H9 (cell line): ENCODE results near the gene TTC9C. TPM values are rescaled to one million over a fixed set of nuclear protein-coding genes. Genes with fewer than 3 reads are reported as not detected.
"Not testable (repeated sequence)": the region's sequence is repeated elsewhere in the genome, so short reads cannot be mapped to it uniquely, and the experiment has no call there.

Experiments used
- DNase-seq: peaks from one replicate; pipeline ENCODE4 v3.0.0-alpha.2; 2017
- H2AFZ ChIP-seq: one replicate; pipeline ENCODE4 v1.6.1; 2013; ENCODE audit warnings: mild to moderate bottlenecking, low read length, control low read depth, moderate library complexity
- H2AK5ac ChIP-seq: 2 replicates; pipeline ENCODE4 v1.6.1; 2013; ENCODE audit warnings: low read length, control low read depth, mixed read lengths; ENCODE audit not compliant: insufficient read length
- H2BK120ac ChIP-seq: one replicate; pipeline ENCODE4 v1.6.1; 2013; ENCODE audit warnings: low read depth, mild to moderate bottlenecking, low read length, control low read depth, inconsistent platforms; ENCODE audit not compliant: poor library complexity, severe bottlenecking
- H2BK12ac ChIP-seq: 2 replicates; pipeline ENCODE4 v1.6.1; 2013; ENCODE audit warnings: low read length, control low read depth, mixed read lengths, low read depth; ENCODE audit not compliant: insufficient read length
- H2BK15ac ChIP-seq: 2 replicates; pipeline ENCODE4 v1.6.1; 2013; ENCODE audit warnings: low read depth, low read length, control low read depth
- H2BK20ac ChIP-seq: one replicate; pipeline ENCODE4 v1.6.1; 2013; ENCODE audit warnings: low read depth, mild to moderate bottlenecking, low read length, control low read depth, inconsistent platforms; ENCODE audit not compliant: poor library complexity, severe bottlenecking
- H2BK5ac ChIP-seq: 2 replicates; pipeline ENCODE4 v1.6.1; 2013; ENCODE audit warnings: low read length, control low read depth, mixed read lengths; ENCODE audit not compliant: insufficient read length
- H3K14ac ChIP-seq: 2 replicates; pipeline ENCODE4 v1.6.1; 2013; ENCODE audit warnings: low read length, control low read depth; ENCODE audit not compliant: insufficient read depth
- H3K18ac ChIP-seq: 2 replicates; pipeline ENCODE4 v1.6.1; 2013; ENCODE audit warnings: low read depth, mild to moderate bottlenecking, mixed read lengths, low read length, control low read depth; ENCODE audit not compliant: insufficient read length
- H3K23ac ChIP-seq: 2 replicates; pipeline ENCODE4 v1.6.1; 2013; ENCODE audit warnings: low read length, control low read depth, mixed read lengths, low read depth; ENCODE audit not compliant: insufficient read length
- H3K23me2 ChIP-seq: 2 replicates; pipeline ENCODE4 v1.6.1; 2013; ENCODE audit warnings: low read depth, mild to moderate bottlenecking, mixed read lengths, low read length, control low read depth; ENCODE audit not compliant: insufficient read length, poor library complexity, severe bottlenecking
- H3K27ac ChIP-seq: 2 replicates; pipeline ENCODE4 v1.5.1; 2013; ENCODE audit warnings: low read length, control low read depth, mixed read lengths, low read depth; ENCODE audit not compliant: insufficient read length
- H3K27me3 ChIP-seq: 2 replicates; pipeline ENCODE4 v1.6.1; 2013; ENCODE audit warnings: low read length, control low read depth, inconsistent platforms; ENCODE audit not compliant: insufficient read depth
- H3K4ac ChIP-seq: 2 replicates; pipeline ENCODE4 v1.6.1; 2013; ENCODE audit warnings: low read depth, mild to moderate bottlenecking, control low read depth, inconsistent platforms, low read length, moderate library complexity
- H3K4me1 ChIP-seq: 2 replicates; pipeline ENCODE4 v1.6.1; 2013; ENCODE audit warnings: low read length, control low read depth, inconsistent platforms; ENCODE audit not compliant: insufficient read depth
- H3K4me2 ChIP-seq: 2 replicates; pipeline ENCODE4 v1.6.1; 2013; ENCODE audit warnings: low read length, control low read depth, mixed read lengths; ENCODE audit not compliant: insufficient read length, insufficient read depth
- H3K56ac ChIP-seq: 2 replicates; pipeline ENCODE4 v1.6.1; 2013; ENCODE audit warnings: low read depth, mild to moderate bottlenecking, mixed read lengths, low read length, control low read depth; ENCODE audit not compliant: insufficient read length
- H3K79me1 ChIP-seq: 2 replicates; pipeline ENCODE4 v1.6.1; 2013; ENCODE audit warnings: low read depth, mild to moderate bottlenecking, moderate library complexity, low read length, control low read depth, inconsistent platforms; ENCODE audit not compliant: insufficient read depth, poor library complexity, severe bottlenecking
- H3K79me2 ChIP-seq: 2 replicates; pipeline ENCODE4 v1.6.1; 2013; ENCODE audit warnings: low read length, control low read depth, inconsistent platforms; ENCODE audit not compliant: insufficient read depth
- H3K9ac ChIP-seq: 2 replicates; pipeline ENCODE4 v1.6.1; 2013; ENCODE audit warnings: low read length, control low read depth, mixed read lengths; ENCODE audit not compliant: insufficient read length; ENCODE audit errors: extremely low read depth
- H3K9me3 ChIP-seq: one replicate; pipeline ENCODE4 v1.6.1; 2013; ENCODE audit warnings: low read depth, low read length, inconsistent platforms; ENCODE audit not compliant: control insufficient read depth
- H3T11ph ChIP-seq: one replicate; pipeline ENCODE4 v1.6.1; 2013; ENCODE audit warnings: mild to moderate bottlenecking, low read length, control low read depth, inconsistent platforms
- H4K20me1 ChIP-seq: one replicate; pipeline ENCODE4 v1.6.1; 2013; ENCODE audit not compliant: control insufficient read depth, insufficient read length, insufficient read depth
- H4K5ac ChIP-seq: 2 replicates; pipeline ENCODE4 v1.6.1; 2013; ENCODE audit warnings: low read depth, mild to moderate bottlenecking, mixed read lengths, low read length, control low read depth; ENCODE audit not compliant: insufficient read length
- H4K8ac ChIP-seq: replicated peaks from 2 replicates; pipeline ENCODE4 v1.6.1; 2013; ENCODE audit warnings: low read length, control low read depth, mixed read lengths, low read depth; ENCODE audit not compliant: insufficient read length
- H4K91ac ChIP-seq: 2 replicates; pipeline ENCODE4 v1.6.1; 2013; ENCODE audit warnings: low read depth, mild to moderate bottlenecking, moderate library complexity, mixed read lengths, low read length, control low read depth; ENCODE audit not compliant: insufficient read length
- H3K27ac Mint-ChIP-seq, 3 experiments: 2 replicates in 2 of 3; 3 replicates in 1 of 3; pipeline ENCODE4 v1.8.0; 2020 to 2021; ENCODE audit warnings: mixed read lengths in 3 of 3, mild to moderate bottlenecking in 1 of 3, moderate library complexity in 1 of 3
- H3K27me3 Mint-ChIP-seq: 2 replicates; pipeline ENCODE4 v1.8.0; 2021; ENCODE audit warnings: low read depth, mild to moderate bottlenecking, moderate library complexity, mixed read lengths
- H3K36me3 Mint-ChIP-seq, 3 experiments: 2 replicates in 2 of 3; 3 replicates in 1 of 3; pipeline ENCODE4 v1.8.0; 2020 to 2021; ENCODE audit warnings: low read depth in 3 of 3, mixed read lengths in 3 of 3; ENCODE audit not compliant: insufficient read depth in 1 of 3
- H3K4me1 Mint-ChIP-seq, 2 experiments: 2 replicates each; pipeline ENCODE4 v1.8.0; 2020; ENCODE audit warnings: mixed read lengths in 2 of 2
- H3K4me3 Mint-ChIP-seq, 2 experiments: 2 replicates in 1 of 2; 3 replicates in 1 of 2; pipeline ENCODE4 v1.8.0; 2020 to 2021; ENCODE audit warnings: mild to moderate bottlenecking in 2 of 2, mixed read lengths in 2 of 2, moderate library complexity in 1 of 2
- H3K9me3 Mint-ChIP-seq, 2 experiments: 2 replicates in 1 of 2; 3 replicates in 1 of 2; pipeline ENCODE4 v1.8.0; 2020; ENCODE audit warnings: mild to moderate bottlenecking in 2 of 2, mixed read lengths in 2 of 2, moderate library complexity in 1 of 2
- WGBS: extraction: QIAGEN DNeasy Blood & Tissue Kit; methylation state at CpG from one replicate; pipeline ENCODE4 v1.1.7; 2013; ENCODE audit warnings: missing lambda C conversion rate, low lambda C conversion rate, mixed read lengths; ENCODE audit not compliant: insufficient read length; ENCODE audit errors: extremely low coverage; 5-methylcytosine and 5-hydroxymethylcytosine counted together
- total RNA-seq: library from RNA; stranded (reverse); gene quantifications from 2 replicates; pipeline ENCODE4 v1.2.1, GENCODE V29; 2021
- TF ChIP-seq, protein P1 (sequence below): fragments of 200-600 bp; sonication (generic); conservative IDR thresholded peaks from 3 replicates; pipeline ENCODE4 v1.8.0; 2021; ENCODE audit warnings: antibody characterized with exemption, mild to moderate bottlenecking

TTC9C gene
- total RNA-seq, 1 experiment from 2014 or later, result 33.4 TPM

DNA sequence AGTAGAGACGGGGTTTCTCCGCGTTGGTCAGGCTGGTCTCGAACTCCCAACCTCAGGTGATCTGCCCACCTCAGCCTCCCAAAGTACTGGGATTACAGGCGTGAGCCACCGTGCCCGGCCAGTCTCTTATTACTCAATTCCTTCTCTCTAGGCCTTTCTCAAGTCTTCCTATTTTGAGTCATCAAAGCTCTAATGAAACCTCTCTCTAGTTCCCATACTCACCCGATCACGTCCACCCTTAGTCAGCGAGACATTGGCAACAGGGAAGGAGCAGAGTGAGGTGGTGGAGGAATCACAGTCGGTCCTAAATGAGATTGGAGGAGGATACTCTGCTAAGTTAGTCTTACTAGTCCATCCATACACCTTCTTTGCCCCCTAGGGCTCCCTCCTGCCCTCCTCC is 26.0 kb upstream of the TTC9C start:
- Histone ChIP-seq H2AFZ (no peak overlapping the region), H3K79me2 (no peaks in the 10 kb centered on the region; the same call in 1 of the 2 replicates), H3K14ac (no peak overlapping the region), H3T11ph (no peak overlapping the region), H3K23ac (no peak overlapping the region), H2BK120ac (no peak overlapping the region), H4K91ac (no peak overlapping the region), H3K4me1 (no peaks in the 10 kb centered on the region), H3K79me1 (no peaks in the 10 kb centered on the region), H2BK15ac (no peak overlapping the region), H3K9ac (no peak overlapping the region), H3K9me3 (no peaks in the 10 kb centered on the region), H3K27me3 (no peaks in the 10 kb centered on the region), H2BK20ac (no peak overlapping the region), H2AK5ac (no peak overlapping the region), H3K56ac (no peak overlapping the region), H3K4ac (no peak overlapping the region), H4K5ac (no peak overlapping the region), H2BK5ac (no peak overlapping the region), H3K4me2 (no peak overlapping the region), H3K23me2 (peaks cover 10% of the 10 kb centered on the region), H4K8ac (no peak overlapping the region), H4K20me1 (no peaks in the 10 kb centered on the region), H3K18ac (no peak overlapping the region), H2BK12ac (no peak overlapping the region), H3K27ac (no peak overlapping the region)
- TF ChIP-seq, protein P1, sequence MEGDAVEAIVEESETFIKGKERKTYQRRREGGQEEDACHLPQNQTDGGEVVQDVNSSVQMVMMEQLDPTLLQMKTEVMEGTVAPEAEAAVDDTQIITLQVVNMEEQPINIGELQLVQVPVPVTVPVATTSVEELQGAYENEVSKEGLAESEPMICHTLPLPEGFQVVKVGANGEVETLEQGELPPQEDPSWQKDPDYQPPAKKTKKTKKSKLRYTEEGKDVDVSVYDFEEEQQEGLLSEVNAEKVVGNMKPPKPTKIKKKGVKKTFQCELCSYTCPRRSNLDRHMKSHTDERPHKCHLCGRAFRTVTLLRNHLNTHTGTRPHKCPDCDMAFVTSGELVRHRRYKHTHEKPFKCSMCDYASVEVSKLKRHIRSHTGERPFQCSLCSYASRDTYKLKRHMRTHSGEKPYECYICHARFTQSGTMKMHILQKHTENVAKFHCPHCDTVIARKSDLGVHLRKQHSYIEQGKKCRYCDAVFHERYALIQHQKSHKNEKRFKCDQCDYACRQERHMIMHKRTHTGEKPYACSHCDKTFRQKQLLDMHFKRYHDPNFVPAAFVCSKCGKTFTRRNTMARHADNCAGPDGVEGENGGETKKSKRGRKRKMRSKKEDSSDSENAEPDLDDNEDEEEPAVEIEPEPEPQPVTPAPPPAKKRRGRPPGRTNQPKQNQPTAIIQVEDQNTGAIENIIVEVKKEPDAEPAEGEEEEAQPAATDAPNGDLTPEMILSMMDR, result no peak
- Mint-ChIP-seq H3K9me3 (no peaks in the 10 kb centered on the region), H3K27ac (peak overlapping the region in 2 of 3 experiments; percentile 16 to 68; a peak in 3 of 7 replicates), H3K4me3 (no peak overlapping the region; a peak in 1 of 5 replicates), H3K36me3 (peaks cover 23 to 42% (median 32%) of the 10 kb centered on the region in 3 experiments; a peak in 6 of 7 replicates), H3K4me1 (peaks cover 14 to 15% of the 10 kb centered on the region in 2 experiments), H3K27me3 (no peaks in the 10 kb centered on the region)
- no peak for DNase-seq
- WGBS, result no CpG with 5 or more reads among the region's 11 CpGs

- H2BK120ac ChIP-seq, H3K27ac ChIP-seq, H3K27me3 ChIP-seq, H3K9me3 Mint-ChIP-seq, H3K14ac ChIP-seq, H2BK20ac ChIP-seq, H3K27ac Mint-ChIP-seq, H4K91ac ChIP-seq, H3K23ac ChIP-seq, H3K18ac ChIP-seq, H3K4me2 ChIP-seq, H2AFZ ChIP-seq, H3K79me2 ChIP-seq, H3K4ac ChIP-seq, H3K79me1 ChIP-seq, H3K9ac ChIP-seq, H4K8ac ChIP-seq, H2AK5ac ChIP-seq, H2BK15ac ChIP-seq, H4K5ac ChIP-seq, H3K56ac ChIP-seq, H2BK5ac ChIP-seq, H4K20me1 ChIP-seq, DNase-seq, H3K4me1 ChIP-seq, H3K9me3 ChIP-seq, H3T11ph ChIP-seq, H3K4me3 Mint-ChIP-seq, H3K27me3 Mint-ChIP-seq, H2BK12ac ChIP-seq: not testable (repeated sequence)
- H3K4me1 Mint-ChIP-seq, result peaks cover 26 to 30% of the 10 kb centered on the region in 2 experiments
- H3K23me2 ChIP-seq, result peaks cover 14% of the 10 kb centered on the region
- WGBS, result no CpG with 5 or more reads among the region's 4 CpGs
- peaks cover 22 to 36% (median 23%) of the 10 kb centered on the region in 3 experiments for H3K36me3 Mint-ChIP-seq
Measured at GRCh38 chr11:62703921-62704320, 24.4 kb upstream of the TTC9C start.
